ENCODE results near the gene GRM1.

DNA sequence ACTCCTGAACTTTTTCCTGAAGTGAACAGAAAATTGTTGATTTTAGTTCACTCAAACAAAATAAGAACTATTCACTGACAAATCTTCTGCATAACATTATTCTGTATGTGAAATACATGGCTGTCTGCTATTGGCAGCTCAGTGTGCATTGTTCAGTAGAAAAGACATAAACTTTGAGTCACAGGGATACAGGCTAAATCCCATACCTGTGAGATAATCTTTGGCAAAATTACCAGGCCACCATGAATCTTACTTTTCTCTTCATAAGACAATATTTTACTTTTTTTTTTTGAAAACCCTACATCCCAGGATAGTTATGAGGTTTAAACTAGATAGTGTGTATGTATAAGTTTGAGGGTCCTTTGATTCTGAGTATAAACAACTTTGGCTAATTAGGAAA is 224.8 kb downstream of the GRM1 start:
- TF ChIP-seq, protein P1, sequence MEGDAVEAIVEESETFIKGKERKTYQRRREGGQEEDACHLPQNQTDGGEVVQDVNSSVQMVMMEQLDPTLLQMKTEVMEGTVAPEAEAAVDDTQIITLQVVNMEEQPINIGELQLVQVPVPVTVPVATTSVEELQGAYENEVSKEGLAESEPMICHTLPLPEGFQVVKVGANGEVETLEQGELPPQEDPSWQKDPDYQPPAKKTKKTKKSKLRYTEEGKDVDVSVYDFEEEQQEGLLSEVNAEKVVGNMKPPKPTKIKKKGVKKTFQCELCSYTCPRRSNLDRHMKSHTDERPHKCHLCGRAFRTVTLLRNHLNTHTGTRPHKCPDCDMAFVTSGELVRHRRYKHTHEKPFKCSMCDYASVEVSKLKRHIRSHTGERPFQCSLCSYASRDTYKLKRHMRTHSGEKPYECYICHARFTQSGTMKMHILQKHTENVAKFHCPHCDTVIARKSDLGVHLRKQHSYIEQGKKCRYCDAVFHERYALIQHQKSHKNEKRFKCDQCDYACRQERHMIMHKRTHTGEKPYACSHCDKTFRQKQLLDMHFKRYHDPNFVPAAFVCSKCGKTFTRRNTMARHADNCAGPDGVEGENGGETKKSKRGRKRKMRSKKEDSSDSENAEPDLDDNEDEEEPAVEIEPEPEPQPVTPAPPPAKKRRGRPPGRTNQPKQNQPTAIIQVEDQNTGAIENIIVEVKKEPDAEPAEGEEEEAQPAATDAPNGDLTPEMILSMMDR (IDR thresholded peaks at IDR 0.05; ENCODE audit: low read depth, low read length) = no peak
- TF ChIP-seq EZH2phosphoT487 (IDR thresholded peaks at IDR 0.05; ENCODE audit: low read depth) = no peak

All from OCI-LY3 (cell line).